ENCODE data around the gene GALNT2.

Gene GALNT2

DNA sequence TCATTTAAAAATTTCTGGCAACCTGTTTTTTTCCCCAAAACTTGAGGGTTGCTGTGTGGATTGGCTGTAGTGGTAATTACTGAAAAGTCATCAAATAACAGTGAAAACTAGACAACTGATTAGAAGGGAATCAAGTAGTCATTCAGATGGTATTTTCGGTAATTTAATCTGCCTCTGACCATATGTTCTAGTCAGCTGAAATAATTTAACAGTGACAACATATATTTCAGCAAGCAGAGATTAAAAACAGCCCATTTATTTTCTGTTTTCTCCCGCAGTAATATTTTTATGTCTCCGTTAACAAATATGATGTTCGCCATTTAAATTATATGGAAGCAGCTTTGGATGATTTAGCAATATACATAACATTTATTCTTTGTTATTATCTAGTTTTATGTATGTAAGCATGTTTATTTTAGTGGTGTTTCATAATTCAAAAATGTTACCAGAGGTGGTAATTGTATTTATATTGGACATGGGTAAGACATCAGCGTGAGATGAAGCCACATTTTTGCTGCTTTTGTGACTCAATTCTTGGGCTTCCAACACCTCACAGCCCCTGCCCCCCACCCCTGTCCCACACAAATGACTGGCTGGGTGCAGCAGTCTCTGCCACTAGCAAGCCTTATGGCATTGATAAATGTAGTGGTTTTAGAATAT lies 104.4 kb downstream of the GALNT2 start:
- no peak for DNase-seq

DNA sequence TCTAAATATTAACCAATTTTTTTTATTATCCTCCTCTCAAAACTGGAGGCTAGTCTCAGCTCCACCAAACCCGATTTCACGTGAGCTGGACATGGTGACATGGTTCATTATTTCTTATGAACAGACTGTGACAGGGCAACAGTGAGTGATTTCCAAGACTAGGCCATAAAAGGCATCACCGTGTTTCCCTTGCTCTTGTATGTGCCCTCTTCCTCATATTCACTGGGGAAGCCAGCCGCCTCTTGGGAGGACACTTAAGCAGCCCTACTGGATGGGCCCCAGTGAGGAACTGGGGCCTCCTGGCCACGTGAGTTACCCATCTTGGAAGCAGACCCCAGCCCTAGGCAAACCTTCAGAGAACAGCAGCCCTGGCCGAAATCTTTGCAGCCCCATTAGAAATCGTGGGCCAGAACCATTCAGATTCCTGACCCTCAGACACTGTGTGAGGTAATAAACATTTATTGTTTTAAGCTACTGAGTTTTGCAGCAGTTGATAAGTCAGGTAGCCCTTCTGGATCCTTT lies 105.0 kb downstream of the GALNT2 start:
- no peak for DNase-seq

DNA sequence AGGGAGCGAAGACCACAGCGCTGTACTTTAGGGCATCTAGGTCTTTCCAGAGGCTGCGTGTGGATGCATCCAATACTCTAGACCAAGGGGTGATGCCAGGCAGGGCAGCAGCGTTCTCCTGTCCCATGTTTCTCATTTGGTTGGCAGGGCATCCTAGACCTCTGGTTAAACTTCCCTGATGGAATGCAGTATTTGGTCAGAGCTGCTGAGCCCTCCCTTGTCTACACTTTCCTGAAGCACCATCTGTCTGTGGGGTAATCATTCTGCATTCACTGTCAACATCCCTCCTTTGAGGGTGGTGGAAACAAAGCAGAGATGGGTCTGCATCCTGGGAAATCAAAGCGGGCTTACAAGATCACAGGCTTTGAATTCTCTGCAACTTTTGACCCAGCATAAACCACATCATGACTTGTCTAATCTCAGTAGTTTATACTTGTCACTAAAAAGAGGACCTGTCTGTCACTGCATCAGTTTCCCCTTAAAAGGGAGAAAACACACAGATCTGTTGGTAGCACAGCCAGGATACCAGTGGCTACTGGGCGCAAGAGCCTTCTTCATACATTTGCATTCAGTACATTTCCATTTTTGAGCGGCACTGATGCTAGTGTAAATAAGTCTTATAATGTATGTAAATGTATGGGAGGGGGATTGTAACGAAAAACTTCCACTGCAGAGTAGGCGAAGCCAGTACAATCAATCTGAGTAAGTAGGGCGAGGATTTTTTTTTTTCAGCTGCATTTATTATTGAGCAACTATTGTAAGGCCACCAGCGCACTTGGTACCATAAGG lies 106.3 kb downstream of the GALNT2 start:
- DNase-seq: no peak

DNA sequence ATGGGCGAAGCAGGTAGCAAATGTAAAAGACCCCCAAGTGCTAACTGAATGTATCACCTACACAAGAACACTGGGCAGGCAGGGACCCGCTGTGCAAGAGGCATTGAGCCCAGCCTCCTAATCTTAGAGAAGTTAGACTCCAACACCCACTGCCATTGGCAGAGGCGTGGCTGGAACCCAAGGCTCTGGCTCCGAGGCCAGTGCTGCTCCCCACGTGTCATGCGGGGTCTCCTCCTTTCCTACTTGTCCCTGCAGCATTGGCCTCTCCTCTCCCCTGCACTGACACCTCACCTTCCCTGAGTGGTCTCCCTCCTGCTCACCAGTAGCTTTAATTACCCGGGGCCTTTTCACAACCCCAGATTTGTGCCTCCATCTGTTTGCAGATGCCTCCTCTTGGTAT lies 107.0 kb downstream of the GALNT2 start:
- DNase-seq: no peak

DNA sequence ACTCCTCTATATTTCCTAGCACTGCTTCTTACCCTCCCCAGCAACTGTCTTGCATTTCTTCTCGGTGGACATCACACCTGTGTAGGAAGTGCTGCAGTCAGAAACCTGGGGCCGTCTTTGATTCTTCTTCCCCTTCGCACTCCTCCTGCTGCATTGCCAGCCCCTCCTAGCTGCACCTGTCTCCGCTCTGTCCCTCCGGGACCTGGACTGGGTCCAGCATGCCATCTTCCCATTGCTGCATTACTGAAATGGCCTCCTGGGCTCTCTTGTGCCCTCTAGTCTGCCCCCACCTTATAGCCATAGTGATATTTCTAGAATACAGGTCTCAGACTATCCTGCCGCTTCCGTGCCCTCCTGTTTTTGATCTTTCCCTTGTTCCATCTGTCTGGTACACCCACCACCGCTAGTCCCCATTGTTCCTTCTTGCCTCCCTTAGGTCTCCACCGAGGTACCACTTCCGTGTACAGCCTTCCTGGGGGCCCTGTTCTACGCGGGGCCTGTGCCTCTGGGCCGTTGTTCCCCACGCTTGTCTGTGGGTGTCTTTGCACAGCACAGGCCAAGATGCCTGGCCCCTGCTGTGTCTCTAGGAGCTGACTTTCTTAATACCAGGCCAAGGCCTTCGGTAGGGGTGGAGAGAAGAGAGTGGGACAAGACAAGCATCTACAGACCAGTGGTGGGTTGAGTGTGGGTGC lies 107.6 kb downstream of the GALNT2 start:
- no peak for DNase-seq

DNA sequence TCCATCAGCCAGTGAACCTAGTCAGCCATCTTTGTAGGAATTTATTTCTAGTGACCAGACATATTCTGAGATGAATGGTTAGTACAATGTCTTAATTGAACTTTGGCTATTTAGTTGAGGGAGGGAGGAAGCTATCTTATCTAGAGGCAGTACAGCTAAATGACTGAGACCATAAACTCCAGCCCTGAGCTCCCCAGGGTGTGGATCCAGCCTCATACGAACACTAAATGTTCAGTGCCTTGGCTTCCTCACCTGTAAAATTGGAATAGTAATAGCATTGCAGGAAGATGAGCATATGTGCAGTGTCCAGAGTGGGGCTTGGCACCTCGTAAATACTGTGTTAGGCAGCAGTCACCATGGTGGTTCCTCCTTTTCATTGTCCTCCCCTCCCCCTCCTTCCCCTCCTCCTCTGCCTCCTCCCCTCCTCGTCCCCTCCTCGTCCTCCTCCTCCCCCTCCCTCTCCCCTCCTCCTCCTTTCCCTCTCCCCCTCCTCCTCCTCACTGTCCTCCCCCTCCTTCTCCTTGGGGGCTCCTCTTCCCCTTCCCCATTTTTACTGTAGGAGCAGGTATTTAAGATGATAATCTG lies 108.2 kb downstream of the GALNT2 start:
- DNase-seq: no peak

DNA sequence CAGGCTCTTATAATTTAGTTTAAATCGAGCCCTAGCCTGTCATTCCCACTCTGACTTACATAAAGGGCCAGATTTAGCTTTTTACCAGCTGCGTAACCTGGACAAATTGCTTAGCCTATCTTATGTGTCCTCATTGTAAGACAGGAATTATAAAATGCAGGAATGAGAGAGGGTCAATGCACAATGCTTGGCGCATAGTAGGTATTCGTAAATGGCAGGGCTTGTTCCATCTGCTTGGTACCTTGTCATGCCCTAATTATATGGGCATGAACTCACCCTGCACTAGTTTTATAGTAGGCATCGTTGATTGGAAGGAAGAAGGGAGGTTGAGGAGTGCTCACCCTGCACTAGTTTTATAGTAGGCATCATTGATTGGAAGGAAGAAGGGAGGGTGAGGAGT lies 108.8 kb downstream of the GALNT2 start:
- no peak for DNase-seq

DNA sequence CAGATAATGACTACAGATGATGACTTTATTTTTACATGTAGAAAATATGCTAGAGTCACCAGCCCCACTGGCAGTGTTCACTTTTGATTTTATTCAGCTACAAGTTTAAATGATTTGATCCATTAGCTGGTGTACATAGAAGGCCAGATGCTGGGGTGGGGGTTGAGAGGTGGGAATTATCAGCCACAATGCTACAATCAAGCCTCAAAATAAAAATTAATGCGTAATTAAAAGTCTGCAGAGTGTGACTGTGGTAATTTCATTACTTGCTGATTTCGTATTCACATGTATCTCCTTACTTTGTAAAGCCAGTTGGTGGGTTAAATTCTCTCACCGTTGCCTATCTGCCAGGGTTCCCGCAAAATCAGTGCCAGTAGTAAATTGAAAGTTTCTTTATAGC lies 109.3 kb downstream of the GALNT2 start:
- DNase-seq: no peak

DNA sequence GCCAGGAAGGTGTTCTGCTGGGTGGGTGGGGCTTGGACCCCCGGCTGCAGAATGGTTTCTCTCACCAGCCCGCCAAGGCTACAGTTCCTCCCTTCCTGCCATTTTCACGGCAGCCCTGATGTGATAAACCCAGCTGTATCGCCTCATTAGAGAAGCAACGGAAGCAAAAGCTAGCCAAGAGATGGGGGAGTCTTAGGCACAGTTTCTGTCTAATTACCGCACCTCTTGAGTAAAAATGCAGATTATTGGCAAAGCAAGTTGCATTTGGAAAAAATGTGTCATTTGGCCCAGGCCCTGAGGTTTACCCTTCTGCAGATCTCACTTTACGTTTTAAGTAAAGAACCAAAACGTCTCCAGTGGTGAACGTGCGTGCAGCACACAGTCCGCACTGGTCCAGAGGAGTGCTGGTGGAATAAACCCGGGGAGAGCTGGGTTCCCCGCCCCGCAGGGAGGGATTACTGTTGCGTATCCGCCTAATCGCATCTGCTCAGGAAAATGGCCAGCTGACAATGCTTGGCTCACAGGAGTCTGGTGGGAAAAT lies 109.9 kb downstream of the GALNT2 start:
- DNase-seq: no peak

DNA sequence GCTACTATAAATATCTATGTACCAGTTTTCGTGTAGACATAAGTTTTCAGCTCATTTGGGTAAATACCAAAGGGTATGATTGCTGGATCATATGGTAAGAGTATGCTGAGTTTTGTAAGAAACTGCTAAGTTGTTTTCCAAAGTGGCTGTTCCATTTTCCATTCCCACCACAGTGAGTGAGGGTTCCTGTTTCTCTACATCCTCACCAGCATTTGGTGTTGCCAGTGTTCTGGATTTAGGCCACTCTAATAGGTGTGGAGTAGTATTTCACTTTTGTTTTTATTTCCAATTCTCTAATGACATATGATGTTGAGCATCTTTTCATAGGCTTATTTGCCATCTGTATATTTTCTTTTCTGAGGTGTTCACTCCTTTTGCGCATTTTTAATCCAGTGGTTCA lies 112.2 kb downstream of the GALNT2 start:
- no peak for DNase-seq

DNA sequence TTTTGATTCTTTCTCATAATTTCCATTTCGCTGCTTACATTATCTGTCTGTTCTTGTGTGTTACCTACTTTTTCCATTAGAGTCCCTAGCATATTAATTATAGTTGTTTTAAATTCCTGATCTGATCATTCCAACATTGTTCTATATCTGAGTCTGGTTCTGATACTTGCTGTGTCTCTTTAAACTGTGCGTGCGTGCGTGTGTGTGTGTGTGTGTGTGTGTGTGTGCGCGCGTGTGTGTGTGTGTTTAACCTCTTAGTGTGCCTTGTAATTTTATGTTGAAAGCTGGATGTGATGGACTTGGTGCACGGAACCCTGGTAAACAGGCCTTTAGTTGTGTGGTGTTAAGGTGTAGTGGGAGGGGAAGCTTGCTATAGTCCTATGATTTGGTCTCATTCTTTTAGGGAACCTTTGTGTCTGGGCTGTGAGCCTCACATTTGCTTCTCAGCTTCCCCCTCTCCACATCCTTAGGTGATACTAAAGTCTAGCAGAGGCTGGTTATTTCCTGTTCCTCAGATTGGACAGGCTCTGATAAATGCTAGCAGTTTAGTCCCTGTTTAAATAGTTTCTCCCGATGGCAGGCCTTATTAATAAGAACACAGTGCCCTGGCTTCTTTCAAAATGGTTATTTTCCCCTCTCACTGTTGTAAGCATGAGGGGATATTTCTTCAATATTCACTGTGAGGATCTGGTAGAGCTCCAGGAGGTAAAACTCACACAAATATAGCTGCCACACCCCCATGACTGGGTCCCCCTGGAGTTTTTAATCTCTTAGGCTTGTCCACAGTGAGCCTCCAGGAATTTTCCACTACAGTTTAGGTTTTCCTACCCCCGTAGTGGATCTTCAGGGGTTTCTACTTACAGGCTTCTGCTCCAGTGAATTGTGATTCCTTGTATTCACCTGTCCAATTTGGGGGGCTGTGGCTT lies 118.3 kb downstream of the GALNT2 start:
- DNase-seq: peak; percentile 74

DNA sequence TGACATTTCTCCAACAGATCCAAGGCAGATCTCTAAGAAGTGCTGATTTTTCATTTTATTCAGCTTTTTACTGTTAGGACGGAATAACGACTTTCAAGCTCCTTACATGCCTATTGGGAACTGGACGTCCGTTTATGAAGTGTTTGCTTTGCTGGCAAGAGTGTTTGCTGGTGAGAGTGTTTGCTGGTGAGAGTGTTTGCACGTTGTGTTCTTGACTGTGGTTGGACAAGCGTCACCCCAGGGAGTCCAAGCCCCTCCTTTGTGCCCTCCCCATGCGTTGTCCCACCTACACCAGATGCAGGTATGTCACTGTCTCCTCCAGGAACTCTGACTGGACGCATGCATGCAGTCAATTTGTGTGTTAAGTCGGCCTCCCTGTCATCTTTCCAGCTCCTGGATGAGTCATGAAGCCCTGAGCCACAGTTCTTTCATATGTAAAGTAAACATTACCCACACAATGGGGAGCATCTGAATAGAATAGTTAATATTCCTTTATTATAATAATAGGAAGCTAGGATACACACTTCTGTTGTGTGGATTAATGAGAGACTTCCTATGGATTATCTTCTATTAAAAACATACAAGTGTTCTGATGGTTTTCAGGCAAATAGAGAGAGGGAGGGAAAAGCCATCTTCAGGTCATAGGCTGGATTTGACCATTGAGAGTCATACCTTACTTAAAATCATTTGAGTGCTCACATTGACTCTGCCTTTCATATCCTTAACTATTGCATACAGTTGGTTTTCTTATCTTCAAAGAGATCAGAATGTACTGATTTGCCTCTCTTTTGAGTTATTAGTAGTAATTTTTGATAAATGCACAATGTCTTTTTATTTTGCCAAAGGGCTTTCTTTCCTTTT lies 119.2 kb downstream of the GALNT2 start:
- peak; percentile 95 for DNase-seq

DNA sequence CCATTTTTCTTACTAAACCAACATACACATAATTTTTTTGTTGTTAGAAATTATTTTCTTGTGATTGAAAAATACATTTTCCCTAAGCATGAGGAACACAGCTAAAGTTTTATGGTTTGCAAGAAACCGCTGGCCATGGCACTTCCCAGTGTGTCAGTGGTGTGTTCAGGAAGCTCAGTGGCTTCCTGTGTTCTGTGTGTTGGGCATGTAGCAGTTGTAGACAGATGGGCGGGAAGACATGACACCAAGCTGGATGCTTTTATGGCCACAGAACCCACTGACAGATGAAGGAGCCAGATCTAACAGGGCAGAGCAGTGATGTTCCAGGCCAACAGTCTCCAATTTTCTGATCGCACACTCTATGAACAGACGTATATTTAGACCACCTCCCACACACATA lies 119.8 kb downstream of the GALNT2 start:
- DNase-seq: no peak

DNA sequence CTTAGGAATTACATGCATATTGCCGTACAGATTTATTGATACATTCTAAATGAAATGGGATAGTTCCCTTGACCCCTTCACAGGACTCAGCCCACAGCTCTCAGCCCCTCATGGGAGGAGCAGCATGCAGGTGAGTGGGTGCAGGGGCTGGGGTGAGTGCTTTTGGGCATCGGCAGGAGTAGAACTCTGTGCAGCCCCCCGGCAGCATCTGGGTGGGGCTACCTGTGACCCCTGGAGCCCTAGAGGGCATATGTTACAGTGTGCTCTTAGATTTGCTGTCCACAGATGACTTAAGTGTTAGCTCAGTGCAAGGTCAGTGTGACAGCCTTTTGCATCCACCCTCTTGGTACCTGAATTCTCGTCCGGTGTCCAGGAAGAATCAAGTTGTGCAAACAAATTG lies 120.3 kb downstream of the GALNT2 start:
- DNase-seq: no peak

DNA sequence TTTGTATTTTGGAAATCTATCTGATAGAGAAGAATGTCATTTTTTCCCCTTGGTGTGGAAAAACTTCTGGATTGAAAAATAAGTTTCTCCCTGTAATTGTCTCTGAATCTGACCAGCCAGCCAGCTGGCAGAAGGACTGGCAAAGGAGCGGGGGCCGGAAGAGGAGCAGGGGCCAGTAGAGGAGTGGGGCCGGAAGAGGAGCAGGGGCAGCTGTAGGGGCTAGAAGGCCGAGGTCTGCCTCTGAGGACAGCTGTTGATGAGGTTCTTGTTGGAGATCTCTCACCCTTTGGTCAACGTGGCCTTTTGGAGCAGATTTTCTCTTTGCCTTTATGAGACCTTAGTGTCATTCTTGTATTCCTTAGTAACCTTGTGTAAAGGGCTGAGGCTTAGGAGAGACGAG lies 121.8 kb downstream of the GALNT2 start:
- DNase-seq: peak; percentile 81

DNA sequence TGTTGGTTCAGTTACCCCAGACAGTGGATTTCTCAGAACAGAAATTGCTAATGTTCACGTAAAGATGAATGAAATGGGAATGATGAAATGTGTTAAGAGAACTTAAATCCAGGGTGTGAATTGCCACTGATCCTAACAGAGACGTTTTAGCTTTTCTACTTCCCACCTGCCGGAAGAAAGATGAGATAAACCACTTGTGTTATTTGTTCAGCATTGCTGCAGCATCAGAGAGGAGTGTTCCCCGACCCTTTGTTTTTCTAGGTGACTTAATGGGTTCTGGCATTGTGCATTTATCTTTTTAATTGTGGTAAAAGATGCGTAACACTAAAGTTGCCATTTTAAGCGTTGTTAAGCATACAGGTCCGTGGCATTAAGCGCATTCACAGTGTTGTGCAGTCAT lies 122.3 kb downstream of the GALNT2 start:
- peak; percentile 90 for DNase-seq

DNA sequence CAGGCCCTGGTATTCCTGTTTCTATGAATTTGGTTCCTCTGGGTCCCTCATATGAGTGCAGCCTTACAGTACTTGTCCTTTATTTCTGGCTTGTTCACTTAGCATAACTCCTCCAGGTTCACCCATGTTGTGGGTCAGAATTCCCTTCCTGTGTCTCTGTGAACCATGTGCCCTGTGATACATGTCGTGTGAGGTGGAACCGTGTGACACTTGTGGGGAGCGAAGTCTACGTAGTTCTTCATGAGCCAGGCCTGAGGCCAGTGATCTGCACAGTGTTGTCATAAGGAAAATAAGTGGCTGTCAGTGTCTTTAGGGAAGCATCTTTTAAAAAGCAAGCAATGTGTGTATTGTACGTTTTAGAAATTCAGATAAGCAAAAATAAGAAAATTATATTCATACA lies 122.8 kb downstream of the GALNT2 start:
- no peak for DNase-seq

DNA sequence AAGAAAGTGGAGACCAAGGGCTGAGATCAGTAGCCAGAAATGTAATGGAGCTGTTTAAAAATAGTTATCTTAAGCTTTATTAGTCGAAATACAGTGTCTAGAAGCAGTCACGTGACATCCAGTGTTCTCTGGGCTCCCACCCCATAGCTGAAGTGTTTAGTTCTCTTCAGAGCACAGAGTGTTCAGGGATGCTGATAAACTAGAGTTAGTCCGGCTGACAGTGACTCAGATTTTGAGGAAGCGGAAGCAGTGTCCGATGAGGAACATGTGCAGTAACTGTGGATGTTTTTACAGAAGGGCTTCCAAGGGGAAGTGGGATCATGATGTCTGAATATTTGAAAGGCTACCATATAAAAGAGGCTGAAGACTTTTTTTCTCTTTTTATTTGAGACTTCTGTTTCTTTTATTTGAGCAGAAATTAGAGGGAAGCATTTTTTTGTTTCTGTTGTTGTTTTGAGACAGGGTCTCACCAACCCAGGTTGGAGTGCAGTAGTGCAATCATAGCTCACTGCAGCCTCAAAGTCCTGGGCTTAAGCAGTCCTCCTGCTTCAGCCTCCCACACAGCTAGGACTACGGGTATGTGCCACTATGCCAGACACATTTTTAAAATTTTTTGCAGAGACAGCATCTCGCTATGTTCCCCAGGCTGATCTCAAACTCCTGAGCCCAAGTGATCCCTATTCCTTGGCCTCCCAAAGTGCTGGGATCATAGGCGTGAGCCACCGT lies 124.2 kb downstream of the GALNT2 start:
- no peak for DNase-seq

DNA sequence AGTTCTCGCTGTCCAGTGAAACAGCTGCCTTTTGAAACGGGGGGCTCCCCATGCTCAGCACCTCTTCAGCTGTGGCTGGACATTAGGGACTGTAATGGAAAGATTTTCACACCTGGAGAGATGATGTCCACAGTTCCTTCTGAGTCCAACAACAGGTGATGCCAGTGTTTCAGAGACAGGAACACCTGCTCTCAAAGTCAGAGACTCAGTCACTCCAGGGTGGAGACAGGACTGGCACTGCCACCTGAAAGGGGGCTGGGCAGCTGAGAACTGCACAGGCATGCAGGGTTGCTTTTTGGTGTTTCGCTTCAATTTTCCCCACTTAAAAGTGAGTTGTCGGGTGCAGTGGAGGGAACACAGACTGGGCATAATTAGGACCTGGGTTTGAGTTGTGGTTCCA lies 124.8 kb downstream of the GALNT2 start:
- no peak for DNase-seq

DNA sequence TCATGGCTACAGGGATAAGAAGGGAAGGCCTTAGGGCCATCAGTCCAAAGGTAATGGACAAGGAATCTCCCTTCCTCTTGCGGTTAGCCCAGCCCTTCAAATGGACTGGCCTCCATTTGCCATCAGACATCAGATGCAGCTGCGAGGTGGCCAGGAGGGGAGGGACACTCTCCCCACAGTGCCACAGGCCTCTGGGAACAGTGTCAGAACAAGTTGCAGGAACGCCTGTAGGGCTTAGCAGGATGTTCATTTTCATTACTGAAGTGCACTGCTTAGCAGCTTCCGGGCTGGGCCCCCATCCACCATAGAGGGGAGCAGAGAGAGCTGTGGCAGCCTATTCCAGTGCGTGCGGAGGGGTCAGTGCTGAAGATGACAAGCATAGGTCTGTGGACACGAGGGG lies 127.5 kb downstream of the GALNT2 start:
- DNase-seq: no peak

All from NCI-H2029 treated with DMSO at 0.1 percent for 48 hours (cell line).